Left colon (tissue), 2 donors: ENCODE results near the gene DOCK10. TPM values are rescaled to one million over a fixed set of nuclear protein-coding genes. Genes with fewer than 3 reads are reported as not detected.

Source experiments
- ATAC-seq: fragments of 200-7000 bp; cut with Tn5 transposase; one replicate; pipeline ENCODE4 v1.9.1; 2020; ENCODE audit warnings: mild to moderate bottlenecking, moderate library complexity
- DNase-seq, 2 donors: peaks; one replicate each; pipeline ENCODE4 v3.0.0-alpha.2; 2020
- intact Hi-C, 2 donors: fragments of 100-400 bp; cut with DNase I in 1 of 2; cut with micrococcal nuclease in 1 of 2; formaldehyde crosslinking; loops; one replicate each; pipeline versions ENCODE4 v1.11.2 to v1.14.0; 2022; cut with DNase I, micrococcal nuclease
- microRNA-seq, 2 donors: library from miRNA; unstranded; fragments of <30 nt; microRNA quantifications; one replicate each; pipeline versions ENCODE4 v1.1.0 to v1.2.0, GENCODE V29; 2020
- total RNA-seq, 2 donors: library from RNA; stranded (reverse); fragmentation: NEBNext Ultra II Directional; extraction: Animal tissue kit (Norgen Biotek cat#: 25700); gene quantifications; one replicate each; pipeline ENCODE4 v1.2.1, GENCODE V29; 2021
- donor health status: DM: no; HTN: no; CAD: no.
- donor health status: DM: yes; HTN: yes; CAD: no.

The DOCK10 gene
- total RNA-seq, 2 donors from 2014 or later = 11.9 to 14.0 TPM

GRCh38 chr2:224722250-224722649, 320.0 kb downstream of the DOCK10 start:
- DNase-seq (no peak), ATAC-seq (no peak)
- intact Hi-C loops = no loop called here

DNA sequence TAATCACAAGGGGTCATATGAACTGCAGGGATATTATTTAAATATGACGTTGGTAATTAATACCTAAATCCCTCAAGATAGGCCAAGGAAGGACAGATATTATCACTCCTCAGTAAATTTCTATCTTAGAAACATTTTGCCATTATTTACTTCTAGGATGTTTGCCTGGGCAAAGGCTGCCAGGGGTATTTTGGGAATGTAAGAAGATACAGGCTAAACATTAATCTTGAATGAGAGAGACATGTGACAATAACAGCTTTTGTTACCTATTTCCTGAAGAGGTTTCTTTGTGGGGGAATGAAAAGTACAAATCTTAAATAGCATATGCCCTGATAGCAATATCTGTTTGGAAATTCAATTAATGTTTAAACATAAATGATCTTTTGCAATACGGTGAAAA, 325.3 kb downstream of the DOCK10 start:
- DNase-seq = no peak
- ATAC-seq = no peak
- intact Hi-C loops = no loop called here

DNA sequence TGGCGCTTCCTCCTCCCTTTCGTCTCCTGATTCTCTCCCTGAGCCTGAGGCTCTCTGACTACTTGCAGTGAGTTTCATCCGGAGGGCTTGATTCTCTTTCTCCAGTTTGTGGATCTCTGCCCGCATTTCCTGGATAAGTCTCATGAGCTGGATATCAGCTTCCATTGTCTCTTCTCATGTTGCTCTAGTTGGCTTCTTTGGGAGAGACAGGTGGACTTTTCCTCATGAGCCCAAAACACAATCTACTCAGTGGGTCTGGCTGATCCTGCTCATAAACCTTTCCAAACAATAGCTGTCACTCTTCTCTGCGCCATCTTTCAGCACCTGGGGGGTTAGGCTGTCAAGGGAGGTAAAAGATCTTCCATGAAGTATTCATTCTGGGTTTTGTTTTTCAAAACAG, 326.1 kb downstream of the DOCK10 start, which contains the start of gene CCDC195:
CCDC195 (minus strand) TSS at position 165 of the 400 bp plus-strand sequence; CDS start at position 165, 0 bp downstream.
- intact Hi-C loops = no loop called here
- DNase-seq (no peak), ATAC-seq (no peak)

Small RNA genes within 50 kb of the gene (microRNA-seq; reads per million reads assigned to microRNA genes)
- gene MIR4439 = 0 reads per million in 2 donors
